H9 (cell line): ENCODE data around the gene SCGB2B2. TPM values are rescaled to one million over a fixed set of nuclear protein-coding genes. Genes with fewer than 3 reads are reported as not detected.

Experiments used
- DNase-seq: peaks from one replicate; pipeline ENCODE4 v3.0.0-alpha.2; 2017
- H2AFZ ChIP-seq: one replicate; pipeline ENCODE4 v1.6.1; 2013; ENCODE audit warnings: mild to moderate bottlenecking, low read length, control low read depth, moderate library complexity
- H2AK5ac ChIP-seq: 2 replicates; pipeline ENCODE4 v1.6.1; 2013; ENCODE audit warnings: low read length, control low read depth, mixed read lengths; ENCODE audit not compliant: insufficient read length
- H2BK120ac ChIP-seq: one replicate; pipeline ENCODE4 v1.6.1; 2013; ENCODE audit warnings: low read depth, mild to moderate bottlenecking, low read length, control low read depth, inconsistent platforms; ENCODE audit not compliant: poor library complexity, severe bottlenecking
- H2BK12ac ChIP-seq: 2 replicates; pipeline ENCODE4 v1.6.1; 2013; ENCODE audit warnings: low read length, control low read depth, mixed read lengths, low read depth; ENCODE audit not compliant: insufficient read length
- H2BK15ac ChIP-seq: 2 replicates; pipeline ENCODE4 v1.6.1; 2013; ENCODE audit warnings: low read depth, low read length, control low read depth
- H2BK20ac ChIP-seq: one replicate; pipeline ENCODE4 v1.6.1; 2013; ENCODE audit warnings: low read depth, mild to moderate bottlenecking, low read length, control low read depth, inconsistent platforms; ENCODE audit not compliant: poor library complexity, severe bottlenecking
- H2BK5ac ChIP-seq: 2 replicates; pipeline ENCODE4 v1.6.1; 2013; ENCODE audit warnings: low read length, control low read depth, mixed read lengths; ENCODE audit not compliant: insufficient read length
- H3K14ac ChIP-seq: 2 replicates; pipeline ENCODE4 v1.6.1; 2013; ENCODE audit warnings: low read length, control low read depth; ENCODE audit not compliant: insufficient read depth
- H3K18ac ChIP-seq: 2 replicates; pipeline ENCODE4 v1.6.1; 2013; ENCODE audit warnings: low read depth, mild to moderate bottlenecking, mixed read lengths, low read length, control low read depth; ENCODE audit not compliant: insufficient read length
- H3K23ac ChIP-seq: 2 replicates; pipeline ENCODE4 v1.6.1; 2013; ENCODE audit warnings: low read length, control low read depth, mixed read lengths, low read depth; ENCODE audit not compliant: insufficient read length
- H3K23me2 ChIP-seq: 2 replicates; pipeline ENCODE4 v1.6.1; 2013; ENCODE audit warnings: low read depth, mild to moderate bottlenecking, mixed read lengths, low read length, control low read depth; ENCODE audit not compliant: insufficient read length, poor library complexity, severe bottlenecking
- H3K27ac ChIP-seq: 2 replicates; pipeline ENCODE4 v1.5.1; 2013; ENCODE audit warnings: low read length, control low read depth, mixed read lengths, low read depth; ENCODE audit not compliant: insufficient read length
- H3K27me3 ChIP-seq: 2 replicates; pipeline ENCODE4 v1.6.1; 2013; ENCODE audit warnings: low read length, control low read depth, inconsistent platforms; ENCODE audit not compliant: insufficient read depth
- H3K4ac ChIP-seq: 2 replicates; pipeline ENCODE4 v1.6.1; 2013; ENCODE audit warnings: low read depth, mild to moderate bottlenecking, control low read depth, inconsistent platforms, low read length, moderate library complexity
- H3K4me1 ChIP-seq: 2 replicates; pipeline ENCODE4 v1.6.1; 2013; ENCODE audit warnings: low read length, control low read depth, inconsistent platforms; ENCODE audit not compliant: insufficient read depth
- H3K4me2 ChIP-seq: 2 replicates; pipeline ENCODE4 v1.6.1; 2013; ENCODE audit warnings: low read length, control low read depth, mixed read lengths; ENCODE audit not compliant: insufficient read length, insufficient read depth
- H3K56ac ChIP-seq: 2 replicates; pipeline ENCODE4 v1.6.1; 2013; ENCODE audit warnings: low read depth, mild to moderate bottlenecking, mixed read lengths, low read length, control low read depth; ENCODE audit not compliant: insufficient read length
- H3K79me1 ChIP-seq: 2 replicates; pipeline ENCODE4 v1.6.1; 2013; ENCODE audit warnings: low read depth, mild to moderate bottlenecking, moderate library complexity, low read length, control low read depth, inconsistent platforms; ENCODE audit not compliant: insufficient read depth, poor library complexity, severe bottlenecking
- H3K79me2 ChIP-seq: 2 replicates; pipeline ENCODE4 v1.6.1; 2013; ENCODE audit warnings: low read length, control low read depth, inconsistent platforms; ENCODE audit not compliant: insufficient read depth
- H3K9ac ChIP-seq: 2 replicates; pipeline ENCODE4 v1.6.1; 2013; ENCODE audit warnings: low read length, control low read depth, mixed read lengths; ENCODE audit not compliant: insufficient read length; ENCODE audit errors: extremely low read depth
- H3K9me3 ChIP-seq: one replicate; pipeline ENCODE4 v1.6.1; 2013; ENCODE audit warnings: low read depth, low read length, inconsistent platforms; ENCODE audit not compliant: control insufficient read depth
- H3T11ph ChIP-seq: one replicate; pipeline ENCODE4 v1.6.1; 2013; ENCODE audit warnings: mild to moderate bottlenecking, low read length, control low read depth, inconsistent platforms
- H4K20me1 ChIP-seq: one replicate; pipeline ENCODE4 v1.6.1; 2013; ENCODE audit not compliant: control insufficient read depth, insufficient read length, insufficient read depth
- H4K5ac ChIP-seq: 2 replicates; pipeline ENCODE4 v1.6.1; 2013; ENCODE audit warnings: low read depth, mild to moderate bottlenecking, mixed read lengths, low read length, control low read depth; ENCODE audit not compliant: insufficient read length
- H4K8ac ChIP-seq: replicated peaks from 2 replicates; pipeline ENCODE4 v1.6.1; 2013; ENCODE audit warnings: low read length, control low read depth, mixed read lengths, low read depth; ENCODE audit not compliant: insufficient read length
- H4K91ac ChIP-seq: 2 replicates; pipeline ENCODE4 v1.6.1; 2013; ENCODE audit warnings: low read depth, mild to moderate bottlenecking, moderate library complexity, mixed read lengths, low read length, control low read depth; ENCODE audit not compliant: insufficient read length
- H3K27ac Mint-ChIP-seq, 3 experiments: 2 replicates in 2 of 3; 3 replicates in 1 of 3; pipeline ENCODE4 v1.8.0; 2020 to 2021; ENCODE audit warnings: mixed read lengths in 3 of 3, mild to moderate bottlenecking in 1 of 3, moderate library complexity in 1 of 3
- H3K27me3 Mint-ChIP-seq: 2 replicates; pipeline ENCODE4 v1.8.0; 2021; ENCODE audit warnings: low read depth, mild to moderate bottlenecking, moderate library complexity, mixed read lengths
- H3K36me3 Mint-ChIP-seq, 3 experiments: 2 replicates in 2 of 3; 3 replicates in 1 of 3; pipeline ENCODE4 v1.8.0; 2020 to 2021; ENCODE audit warnings: low read depth in 3 of 3, mixed read lengths in 3 of 3; ENCODE audit not compliant: insufficient read depth in 1 of 3
- H3K4me1 Mint-ChIP-seq, 2 experiments: 2 replicates each; pipeline ENCODE4 v1.8.0; 2020; ENCODE audit warnings: mixed read lengths in 2 of 2
- H3K4me3 Mint-ChIP-seq, 2 experiments: 2 replicates in 1 of 2; 3 replicates in 1 of 2; pipeline ENCODE4 v1.8.0; 2020 to 2021; ENCODE audit warnings: mild to moderate bottlenecking in 2 of 2, mixed read lengths in 2 of 2, moderate library complexity in 1 of 2
- H3K9me3 Mint-ChIP-seq, 2 experiments: 2 replicates in 1 of 2; 3 replicates in 1 of 2; pipeline ENCODE4 v1.8.0; 2020; ENCODE audit warnings: mild to moderate bottlenecking in 2 of 2, mixed read lengths in 2 of 2, moderate library complexity in 1 of 2
- WGBS: extraction: QIAGEN DNeasy Blood & Tissue Kit; methylation state at CpG from one replicate; pipeline ENCODE4 v1.1.7; 2013; ENCODE audit warnings: missing lambda C conversion rate, low lambda C conversion rate, mixed read lengths; ENCODE audit not compliant: insufficient read length; ENCODE audit errors: extremely low coverage; 5-methylcytosine and 5-hydroxymethylcytosine counted together
- total RNA-seq: library from RNA; stranded (reverse); gene quantifications from 2 replicates; pipeline ENCODE4 v1.2.1, GENCODE V29; 2021
- TF ChIP-seq, protein P1 (sequence below): fragments of 200-600 bp; sonication (generic); conservative IDR thresholded peaks from 3 replicates; pipeline ENCODE4 v1.8.0; 2021; ENCODE audit warnings: antibody characterized with exemption, mild to moderate bottlenecking

SCGB2B2 gene
- total RNA-seq, 1 experiment from 2014 or later = not detected

DNA sequence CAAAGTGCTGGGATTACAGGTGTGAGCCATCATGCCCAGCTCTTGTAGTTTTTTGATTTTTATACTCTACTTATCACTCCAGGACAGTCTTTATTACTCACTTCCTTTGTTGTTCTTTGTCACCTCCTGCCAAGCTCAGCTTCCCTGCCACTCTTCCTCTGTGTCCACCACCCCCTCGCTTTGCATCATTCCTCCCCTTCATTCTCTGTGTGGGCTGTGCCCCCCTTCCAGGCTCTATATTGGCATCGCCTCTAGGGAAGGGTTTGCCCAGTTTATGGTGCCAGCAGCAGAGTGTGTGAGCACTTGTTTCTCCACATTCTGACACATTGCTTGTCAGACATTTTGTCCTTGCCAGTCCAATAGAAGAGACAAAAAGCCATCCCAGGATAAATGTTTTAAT, 15.6 kb upstream of the SCGB2B2 start:
- no peak overlapping the region for H3K27ac Mint-ChIP-seq
- no peak overlapping the region for H3K4me3 Mint-ChIP-seq
- no peaks in the 10 kb centered on the region for H3K27me3 ChIP-seq
- peaks cover 44 to 70% of the 10 kb centered on the region in 2 experiments for H3K9me3 Mint-ChIP-seq
- no peak overlapping the region for H3K4ac ChIP-seq
- H3K14ac ChIP-seq = no peak overlapping the region
- no peak for DNase-seq
- no peak overlapping the region for H4K91ac ChIP-seq
- H2AFZ ChIP-seq = no peak overlapping the region
- H3K36me3 Mint-ChIP-seq = 0 out of 7 replicates have a peak, but pooled peaks cover 0 to 1% (median 0%) of the 10 kb centered on the region in 3 experiments
- peaks cover 37% of the 10 kb centered on the region for H3K27me3 Mint-ChIP-seq
- H3K79me2 ChIP-seq = no peaks in the 10 kb centered on the region
- no peak overlapping the region for H2BK120ac ChIP-seq
- no peak overlapping the region for H2BK5ac ChIP-seq
- no peaks in the 10 kb centered on the region for H3K4me1 ChIP-seq
- H3K56ac ChIP-seq = no peak overlapping the region
- H3K9me3 ChIP-seq = no peaks in the 10 kb centered on the region
- no CpG with 5 or more reads among the region's 2 CpGs for WGBS
- no peak overlapping the region for H3T11ph ChIP-seq
- no peaks in the 10 kb centered on the region for H4K20me1 ChIP-seq
- H3K27ac ChIP-seq = no peak overlapping the region
- no peaks in the 10 kb centered on the region for H3K23me2 ChIP-seq
- H2BK15ac ChIP-seq = no peak overlapping the region
- H3K79me1 ChIP-seq = no peaks in the 10 kb centered on the region
- H3K9ac ChIP-seq = no peak overlapping the region
- TF ChIP-seq, protein P1, sequence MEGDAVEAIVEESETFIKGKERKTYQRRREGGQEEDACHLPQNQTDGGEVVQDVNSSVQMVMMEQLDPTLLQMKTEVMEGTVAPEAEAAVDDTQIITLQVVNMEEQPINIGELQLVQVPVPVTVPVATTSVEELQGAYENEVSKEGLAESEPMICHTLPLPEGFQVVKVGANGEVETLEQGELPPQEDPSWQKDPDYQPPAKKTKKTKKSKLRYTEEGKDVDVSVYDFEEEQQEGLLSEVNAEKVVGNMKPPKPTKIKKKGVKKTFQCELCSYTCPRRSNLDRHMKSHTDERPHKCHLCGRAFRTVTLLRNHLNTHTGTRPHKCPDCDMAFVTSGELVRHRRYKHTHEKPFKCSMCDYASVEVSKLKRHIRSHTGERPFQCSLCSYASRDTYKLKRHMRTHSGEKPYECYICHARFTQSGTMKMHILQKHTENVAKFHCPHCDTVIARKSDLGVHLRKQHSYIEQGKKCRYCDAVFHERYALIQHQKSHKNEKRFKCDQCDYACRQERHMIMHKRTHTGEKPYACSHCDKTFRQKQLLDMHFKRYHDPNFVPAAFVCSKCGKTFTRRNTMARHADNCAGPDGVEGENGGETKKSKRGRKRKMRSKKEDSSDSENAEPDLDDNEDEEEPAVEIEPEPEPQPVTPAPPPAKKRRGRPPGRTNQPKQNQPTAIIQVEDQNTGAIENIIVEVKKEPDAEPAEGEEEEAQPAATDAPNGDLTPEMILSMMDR = no peak
- H2BK12ac ChIP-seq = no peak overlapping the region
- H2AK5ac ChIP-seq = no peak overlapping the region
- no peak overlapping the region for H4K8ac ChIP-seq
- no peak overlapping the region for H3K18ac ChIP-seq
- H4K5ac ChIP-seq = no peak overlapping the region
- H3K23ac ChIP-seq = no peak overlapping the region
- no peak overlapping the region for H2BK20ac ChIP-seq
- no peaks in the 10 kb centered on the region for H3K4me1 Mint-ChIP-seq
- H3K4me2 ChIP-seq = no peak overlapping the region
